Subcutaneous abdominal adipose tissue (tissue), 5 donors: ENCODE measurements around the gene TSPYL1.
"Not testable (repeated sequence)": the region's sequence is repeated elsewhere in the genome, so short reads cannot be mapped to it uniquely, and the experiment has no call there.

Experiments used
- H3K27ac ChIP-seq: one replicate; pipeline ENCODE4 v1.7.0; 2013; ENCODE audit warnings: low read depth, mild to moderate bottlenecking, inconsistent platforms, low read length, moderate library complexity
- H3K27me3 ChIP-seq, 5 donors: one replicate each; pipeline ENCODE4 v1.7.0; 2013; ENCODE audit warnings: low read length in 5 of 5, inconsistent platforms in 1 of 5; ENCODE audit not compliant: control insufficient read depth in 5 of 5, insufficient read depth in 4 of 5
- H3K36me3 ChIP-seq, 5 donors: one replicate each; pipeline ENCODE4 v1.7.0; 2013; ENCODE audit warnings: low read length in 5 of 5; ENCODE audit not compliant: control insufficient read depth in 5 of 5, insufficient read depth in 5 of 5
- H3K4me1 ChIP-seq, 5 donors: one replicate each; pipeline ENCODE4 v1.7.0; 2013; ENCODE audit warnings: low read length in 5 of 5, mild to moderate bottlenecking in 3 of 5, moderate library complexity in 1 of 5; ENCODE audit not compliant: control insufficient read depth in 5 of 5, insufficient read depth in 5 of 5
- H3K4me3 ChIP-seq, 5 donors: one replicate each; pipeline ENCODE4 v1.7.0; 2013; ENCODE audit warnings: low read length in 5 of 5, low read depth in 1 of 5
- H3K9ac ChIP-seq, 5 donors: one replicate each; pipeline ENCODE4 v1.7.0; 2013; ENCODE audit warnings: low read length in 5 of 5, mild to moderate bottlenecking in 4 of 5, moderate library complexity in 3 of 5
- H3K9me3 ChIP-seq, 5 donors: one replicate each; pipeline ENCODE4 v1.7.0; 2013; ENCODE audit warnings: low read length in 5 of 5; ENCODE audit not compliant: control insufficient read depth in 5 of 5
- donor health status: healthy.
- donor health status: healthy.
- donor health status: healthy.
- donor health status: healthy.
- donor health status: healthy.

TSPYL1 gene

DNA sequence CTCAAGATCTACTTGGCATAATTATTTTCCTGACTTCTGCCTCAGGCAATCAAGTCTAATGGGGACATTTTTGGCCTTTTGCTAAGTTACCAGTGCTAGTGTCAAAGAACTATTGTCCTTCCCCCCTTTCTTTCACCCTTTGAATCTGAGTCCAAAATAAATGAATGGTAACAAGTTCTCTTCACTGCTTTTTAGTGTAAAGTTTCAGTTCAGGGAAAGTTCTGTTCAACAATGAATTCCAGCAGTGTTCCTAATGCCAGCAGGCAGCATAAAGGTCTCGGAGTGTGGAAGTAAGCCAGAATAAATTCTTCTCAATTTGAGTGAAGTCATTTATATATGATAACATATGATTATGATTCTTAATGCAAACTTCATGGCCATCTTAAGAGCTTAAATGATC, 20.8 kb upstream of the TSPYL1 start:
- Histone ChIP-seq H3K36me3 (no peaks in the 10 kb centered on the region), H3K9ac (no peak overlapping the region), H3K9me3 (peaks cover 0 to 7% (median 6%) of the 10 kb centered on the region in 5 donors), H3K4me1 (peaks cover 0 to 4% (median 0%) of the 10 kb centered on the region in 5 donors), H3K27me3 (no peaks in the 10 kb centered on the region), H3K4me3 (no peak overlapping the region), H3K27ac (no peak overlapping the region)

DNA sequence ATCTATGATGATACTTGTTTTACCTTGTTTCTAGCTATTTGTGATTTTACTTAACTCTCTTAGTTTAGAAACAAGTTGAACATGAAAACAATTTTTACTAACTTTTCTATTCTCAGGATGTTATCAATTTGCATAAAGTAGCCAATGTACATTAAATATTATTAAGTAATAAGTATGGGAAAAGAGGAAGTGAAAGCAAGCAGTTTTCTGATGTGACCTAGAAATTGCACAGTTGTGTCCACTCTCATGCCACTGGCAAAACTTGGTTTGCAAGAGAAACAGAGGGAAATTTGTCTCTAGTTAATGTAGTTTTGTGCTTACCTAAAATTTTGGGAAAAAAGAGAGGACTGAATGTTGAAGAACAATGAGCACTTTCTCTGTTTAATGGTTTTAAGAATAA, 19.2 kb upstream of the TSPYL1 start:
- Histone ChIP-seq H3K27me3 (no peaks in the 10 kb centered on the region), H3K9ac (no peak overlapping the region), H3K4me1 (peaks cover 0 to 4% (median 0%) of the 10 kb centered on the region in 5 donors), H3K27ac (no peak overlapping the region), H3K36me3 (no peaks in the 10 kb centered on the region), H3K4me3 (no peak overlapping the region), H3K9me3 (peaks cover 0 to 7% (median 6%) of the 10 kb centered on the region in 5 donors)

DNA sequence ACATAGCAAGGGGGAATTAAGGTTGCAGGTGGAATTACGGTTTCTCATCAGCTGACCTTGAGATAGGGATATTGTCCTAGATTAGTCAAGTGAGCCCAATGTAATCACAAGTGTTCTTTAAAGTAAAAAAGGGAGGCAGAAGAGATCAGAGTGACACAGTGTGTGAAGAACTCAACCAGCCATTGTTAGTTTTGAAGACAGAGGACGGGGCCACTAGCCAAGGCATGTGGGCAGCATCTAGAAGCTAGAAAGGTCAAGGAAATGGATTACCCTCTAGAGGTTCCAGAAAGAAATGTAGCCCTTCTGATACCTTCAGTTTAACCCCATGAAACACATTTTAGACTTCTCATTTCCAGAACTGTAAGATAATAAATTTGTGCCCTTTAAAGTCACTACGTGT, 18.5 kb upstream of the TSPYL1 start:
- H3K4me1 ChIP-seq: peaks cover 0 to 4% (median 0%) of the 10 kb centered on the region in 5 donors
- no peak overlapping the region for H3K27ac ChIP-seq
- H3K36me3 ChIP-seq: no peaks in the 10 kb centered on the region
- H3K4me3 ChIP-seq: no peak overlapping the region
- peaks cover 0 to 7% (median 6%) of the 10 kb centered on the region in 5 donors for H3K9me3 ChIP-seq
- no peaks in the 10 kb centered on the region for H3K27me3 ChIP-seq
- no peak overlapping the region for H3K9ac ChIP-seq

DNA sequence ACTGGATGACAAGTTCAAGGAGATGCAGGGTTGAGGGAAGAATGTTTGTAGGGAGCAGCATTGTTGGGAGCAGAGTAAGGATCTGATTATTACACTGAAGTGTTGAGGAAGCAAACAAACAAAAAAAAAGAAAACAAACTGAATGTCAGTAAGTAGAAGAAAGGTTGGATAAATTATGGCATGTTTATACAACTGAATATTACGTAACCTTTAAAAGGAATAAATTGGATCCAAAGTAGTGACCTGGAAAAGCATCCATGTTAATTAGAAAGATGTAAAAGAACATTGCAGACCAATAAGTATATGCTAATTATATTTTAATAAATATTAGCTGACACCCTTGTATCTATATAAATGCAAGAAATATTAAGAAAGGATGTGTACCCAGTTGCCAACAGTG, 12.8 kb upstream of the TSPYL1 start:
- no peak overlapping the region for H3K4me3 ChIP-seq
- H3K9me3 ChIP-seq: no peaks in the 10 kb centered on the region
- no peak overlapping the region for H3K9ac ChIP-seq
- no peaks in the 10 kb centered on the region for H3K4me1 ChIP-seq
- H3K27ac ChIP-seq: no peak overlapping the region
- no peaks in the 10 kb centered on the region for H3K36me3 ChIP-seq
- no peaks in the 10 kb centered on the region for H3K27me3 ChIP-seq

DNA sequence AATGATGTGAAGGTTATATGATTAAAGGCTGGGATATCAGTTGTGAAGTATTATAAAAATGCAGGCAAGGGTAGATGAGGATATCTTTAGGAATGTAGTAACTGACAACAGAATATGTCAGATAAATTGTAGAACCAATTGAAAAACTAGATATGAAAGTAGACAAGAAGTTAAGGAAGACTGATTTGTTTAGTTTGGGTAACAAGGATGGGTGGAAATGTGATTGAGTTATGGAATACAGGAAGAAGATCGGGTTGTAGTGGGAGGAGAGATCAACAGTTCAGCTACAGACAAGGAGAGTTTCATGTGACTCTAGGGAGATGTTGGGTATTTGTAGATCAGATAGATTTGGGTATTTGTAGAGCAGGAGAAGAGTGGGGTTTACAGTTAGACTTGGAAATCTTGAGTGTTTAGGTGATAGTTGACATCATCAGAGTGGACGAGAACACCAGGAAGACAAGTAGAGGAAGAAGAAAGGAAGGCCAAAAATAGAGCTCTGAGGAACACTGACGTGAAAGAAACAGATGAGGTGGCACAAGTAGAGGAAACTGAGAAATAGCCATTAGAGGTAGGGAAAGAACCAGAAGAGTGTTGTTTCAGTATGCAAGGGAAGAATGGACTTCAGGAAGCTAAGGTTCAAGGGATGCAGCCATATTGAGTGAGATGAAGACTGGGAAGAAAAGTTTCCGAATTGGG, 12.1 kb upstream of the TSPYL1 start:
- H3K4me1 ChIP-seq: no peaks in the 10 kb centered on the region
- no peaks in the 10 kb centered on the region for H3K9me3 ChIP-seq
- H3K9ac ChIP-seq: no peak overlapping the region
- H3K27me3 ChIP-seq: no peaks in the 10 kb centered on the region
- no peak overlapping the region for H3K4me3 ChIP-seq
- no peaks in the 10 kb centered on the region for H3K36me3 ChIP-seq
- H3K27ac ChIP-seq: no peak overlapping the region

DNA sequence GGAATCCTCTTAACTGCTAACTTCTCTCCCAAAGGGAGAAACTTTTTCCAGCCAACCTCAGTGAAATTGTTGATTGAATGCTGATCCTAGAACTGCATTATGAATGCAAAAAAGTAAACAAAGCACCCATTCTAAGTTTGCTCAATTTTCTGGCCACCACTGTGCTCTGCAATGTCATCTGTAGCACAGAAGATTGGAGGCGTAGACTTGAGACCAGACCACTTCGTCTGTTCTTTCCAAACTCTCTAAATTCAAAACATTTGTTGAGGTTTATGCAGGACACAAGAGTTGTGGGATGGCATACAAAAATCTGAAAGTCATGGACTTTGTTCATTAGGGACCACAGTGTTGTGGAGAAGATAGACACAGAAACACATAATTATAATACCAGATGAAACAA, 11.1 kb upstream of the TSPYL1 start:
- no peaks in the 10 kb centered on the region for H3K9me3 ChIP-seq
- H3K27ac ChIP-seq: no peak overlapping the region
- H3K4me3 ChIP-seq: no peak overlapping the region
- H3K36me3 ChIP-seq: no peaks in the 10 kb centered on the region
- H3K4me1 ChIP-seq: no peaks in the 10 kb centered on the region
- no peak overlapping the region for H3K9ac ChIP-seq
- H3K27me3 ChIP-seq: no peaks in the 10 kb centered on the region

DNA sequence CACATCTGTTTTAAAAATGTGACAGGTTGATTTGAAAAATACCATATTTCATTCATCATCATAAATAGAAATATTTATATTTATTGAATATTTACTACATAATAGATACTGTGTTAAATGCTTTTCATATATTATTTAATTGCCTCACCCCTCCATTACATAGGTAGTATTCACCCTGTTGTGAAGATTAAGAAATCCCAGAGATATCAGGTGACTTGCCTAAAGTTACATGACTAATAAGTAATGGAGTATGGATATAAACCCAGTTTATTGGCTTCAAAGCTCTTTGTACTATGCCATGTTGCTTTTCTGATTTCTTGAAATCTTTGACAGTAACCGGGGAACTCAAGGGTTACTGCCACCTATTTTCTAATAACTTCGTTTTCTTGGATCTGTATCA, 10.1 kb upstream of the TSPYL1 start:
- H3K27me3 ChIP-seq: no peaks in the 10 kb centered on the region
- no peak overlapping the region for H3K4me3 ChIP-seq
- H3K4me1 ChIP-seq: no peaks in the 10 kb centered on the region
- no peaks in the 10 kb centered on the region for H3K9me3 ChIP-seq
- H3K9ac ChIP-seq: no peak overlapping the region
- no peak overlapping the region for H3K27ac ChIP-seq
- no peaks in the 10 kb centered on the region for H3K36me3 ChIP-seq

DNA sequence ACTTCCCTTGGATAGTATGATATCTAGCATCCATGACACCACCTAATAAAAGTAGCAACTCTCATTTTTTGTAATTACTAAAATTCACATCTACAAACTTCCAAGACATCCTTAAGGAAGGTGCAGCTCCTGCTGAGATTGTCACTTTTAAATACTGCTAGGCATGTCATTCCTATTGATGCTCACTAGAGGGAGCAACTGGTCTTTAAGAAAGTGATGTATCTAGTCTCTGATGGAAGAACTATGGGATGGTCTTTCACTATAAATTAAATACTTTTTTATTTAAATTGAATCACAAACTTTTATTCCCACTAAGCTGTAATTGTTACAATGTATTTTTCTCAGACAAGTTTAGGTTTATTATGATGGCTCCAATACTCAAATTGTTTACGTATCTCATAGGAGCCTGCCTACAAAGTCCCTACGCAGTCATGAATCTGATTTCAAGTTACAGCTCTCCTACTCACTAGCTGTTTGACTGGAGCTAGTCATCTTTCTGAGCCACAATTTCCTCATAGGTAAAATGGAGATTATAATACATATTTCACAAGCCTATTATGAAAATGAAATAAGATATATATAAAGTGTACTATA, 8.1 kb upstream of the TSPYL1 start:
- Histone ChIP-seq H3K9ac (no peak overlapping the region), H3K4me1 (no peaks in the 10 kb centered on the region), H3K9me3 (no peaks in the 10 kb centered on the region), H3K27me3 (no peaks in the 10 kb centered on the region), H3K27ac (no peak overlapping the region), H3K36me3 (no peaks in the 10 kb centered on the region), H3K4me3 (no peak overlapping the region)

DNA sequence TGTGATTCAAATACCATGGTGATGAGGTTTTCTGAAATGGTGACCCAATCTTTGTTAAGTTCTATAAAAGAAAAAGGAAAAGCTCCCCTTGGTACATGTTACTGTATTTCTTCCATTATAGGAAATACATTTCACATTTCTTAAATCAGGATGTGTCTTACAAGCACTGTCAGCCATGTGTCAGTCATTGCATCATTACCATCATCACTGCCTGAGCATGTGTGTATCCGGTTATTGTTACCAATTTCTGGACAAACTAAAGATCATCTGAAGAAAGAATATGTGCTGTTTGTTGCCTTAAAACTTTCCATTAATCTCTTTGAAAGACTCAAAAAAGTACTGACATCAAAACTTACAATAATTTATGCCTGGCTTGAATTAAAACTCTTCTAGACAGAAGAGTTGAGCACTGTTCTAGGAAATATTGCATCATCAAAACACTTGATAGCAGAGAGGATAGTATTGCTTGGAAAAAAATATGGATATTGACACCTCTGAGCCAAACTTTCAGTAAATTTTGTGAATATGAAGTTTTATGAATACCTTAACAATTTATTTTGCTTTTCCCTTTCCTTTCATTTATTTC, 7.1 kb upstream of the TSPYL1 start:
- Histone ChIP-seq H3K36me3 (no peaks in the 10 kb centered on the region), H3K4me3 (no peak overlapping the region), H3K9ac (no peak overlapping the region), H3K27me3 (no peaks in the 10 kb centered on the region), H3K4me1 (no peaks in the 10 kb centered on the region), H3K27ac (no peak overlapping the region), H3K9me3 (no peaks in the 10 kb centered on the region)

DNA sequence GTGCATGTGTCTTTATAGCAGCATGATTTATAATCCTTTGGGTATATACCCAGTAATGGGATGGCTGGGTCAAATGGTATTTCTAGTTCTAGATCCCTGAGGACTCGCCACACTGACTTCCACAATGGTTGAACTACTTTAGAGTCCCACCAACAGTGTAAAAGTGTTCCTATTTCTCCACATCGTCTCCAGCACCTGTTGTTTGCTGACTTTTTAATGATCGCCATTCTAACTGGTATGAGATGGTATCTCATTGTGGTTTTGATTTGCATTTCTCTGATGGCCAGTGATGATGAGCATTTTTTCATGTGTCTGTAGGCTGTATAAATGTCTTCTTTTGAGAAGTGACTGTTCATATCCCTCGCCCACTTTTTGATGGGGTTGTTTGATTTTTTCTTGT, 5.3 kb upstream of the TSPYL1 start:
- peaks cover 0 to 12% (median 10%) of the 10 kb centered on the region in 5 donors for H3K4me1 ChIP-seq
- H3K4me3 ChIP-seq, H3K9me3 ChIP-seq, H3K9ac ChIP-seq, H3K27me3 ChIP-seq, H3K27ac ChIP-seq, H3K36me3 ChIP-seq: not testable (repeated sequence)
